Aorta (tissue), 5 donors: ENCODE measurements around the gene SUN1. TPM values are rescaled to one million over a fixed set of nuclear protein-coding genes. Genes with fewer than 3 reads are reported as not detected.
"Not testable (repeated sequence)": the region's sequence is repeated elsewhere in the genome, so short reads cannot be mapped to it uniquely, and the experiment has no call there.

ENCODE experiments used
- ATAC-seq: fragments of 200-7000 bp; cut with Tn5 transposase; one replicate; pipeline ENCODE4 v1.9.1; 2022; ENCODE audit warnings: moderate library complexity; ENCODE audit not compliant: low FRiP score
- DNase-seq, 2 donors: peaks; one replicate each; pipeline ENCODE4 v3.0.0-alpha.2; 2020
- H3K27ac ChIP-seq, 2 donors: one replicate each; pipeline ENCODE4 v1.5.1; 2013; ENCODE audit warnings: low read length in 2 of 2, mild to moderate bottlenecking in 2 of 2, moderate library complexity in 2 of 2, control low read depth in 1 of 2, inconsistent platforms in 1 of 2, low read depth in 1 of 2
- H3K27me3 ChIP-seq, 2 donors: one replicate each; pipeline ENCODE4 v1.6.1; 2013; ENCODE audit warnings: control low read depth in 1 of 2, low read length in 1 of 2, mild to moderate bottlenecking in 1 of 2, moderate library complexity in 1 of 2; ENCODE audit not compliant: insufficient read depth in 2 of 2, control insufficient read depth in 1 of 2
- H3K36me3 ChIP-seq, 2 donors: one replicate each; pipeline ENCODE4 v1.6.1; 2013; ENCODE audit warnings: control low read depth in 1 of 2, low read length in 1 of 2, mild to moderate bottlenecking in 1 of 2; ENCODE audit not compliant: insufficient read depth in 2 of 2, control insufficient read depth in 1 of 2
- H3K4me1 ChIP-seq, 2 donors: one replicate each; pipeline ENCODE4 v1.6.1; 2013; ENCODE audit warnings: low read length in 2 of 2, control low read depth in 1 of 2, mild to moderate bottlenecking in 1 of 2, moderate library complexity in 1 of 2; ENCODE audit not compliant: insufficient read depth in 2 of 2, control insufficient read depth in 1 of 2
- H3K4me3 ChIP-seq, 2 donors: one replicate each; pipeline ENCODE4 v1.5.1; 2013; ENCODE audit warnings: low read length in 2 of 2, control low read depth in 1 of 2, mild to moderate bottlenecking in 1 of 2
- H3K9me3 ChIP-seq: one replicate; pipeline ENCODE4 v1.6.1; 2013; ENCODE audit warnings: mild to moderate bottlenecking, low read length; ENCODE audit not compliant: control insufficient read depth
- WGBS, 2 donors: extraction: QIAGEN DNeasy Blood & Tissue Kit; methylation state at CpG; one replicate each; pipeline ENCODE4 v1.1.7; 2013; 5-methylcytosine and 5-hydroxymethylcytosine counted together
- intact Hi-C, 2 donors: fragments of 100-400 bp; cut with DNase I; formaldehyde crosslinking; loops; one replicate each; pipeline versions ENCODE4 v1.14.2 to v1.15.0; 2022
- polyA plus RNA-seq, 2 donors: library from polyadenylated mRNA; stranded (reverse); fragments of 200-250 nt; gene quantifications; one replicate each; pipeline ENCODE4 v1.2.3, GENCODE V29; 2013
- total RNA-seq, 2 donors: library from RNA; stranded (reverse); fragmentation: NEBNext Ultra II Directional; extraction: Animal tissue kit (Norgen Biotek cat#: 25700); gene quantifications; one replicate each; pipeline ENCODE4 v1.2.1, GENCODE V29; 2021
- donor health status: healthy with polysubstance abuse.
- donor health status: Bipolar disorder and iron deficiency.
- donor health status: DM: no; HTN: no; CAD: no.
- donor health status: DM: no; HTN: no; CAD: no.
- donor health status: DM: yes; HTN: yes; CAD: no.

SUN1 gene
- total and polyA plus RNA-seq, 4 donors = 36.3 to 236 (median 160) TPM

DNA sequence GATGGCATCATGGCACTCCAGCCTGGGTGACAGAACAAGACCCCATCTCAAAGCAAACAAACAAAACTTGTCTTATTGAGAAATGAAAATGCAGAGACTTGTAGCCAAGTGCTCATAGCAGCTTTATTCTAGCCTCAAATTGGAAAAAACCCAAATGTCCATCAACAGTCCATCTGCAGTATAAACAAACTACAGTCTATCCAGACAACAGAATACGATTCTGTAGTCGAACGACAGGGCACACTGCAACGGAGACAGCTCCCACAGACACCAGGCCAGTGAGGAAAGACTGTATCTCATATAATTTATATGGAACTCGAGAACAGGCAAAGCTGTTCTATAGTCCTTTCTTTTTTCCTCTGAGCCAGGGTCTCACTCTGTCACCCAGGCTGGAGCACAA is 40.8 kb upstream of the SUN1 start:
- intact Hi-C loops = no loop called here
- Histone ChIP-seq H3K27ac (no peak overlapping the region), H3K27me3 (no peaks in the 10 kb centered on the region), H3K4me1 (no peaks in the 10 kb centered on the region), H3K9me3 (no peaks in the 10 kb centered on the region), H3K4me3 (no peak overlapping the region), H3K36me3 (no peaks in the 10 kb centered on the region)
- no peak for DNase-seq
- WGBS, 2 donors = 65 to 73% methylated on average over 5 of the region's 5 CpGs
- no peak for ATAC-seq

- H3K4me1 ChIP-seq = no peaks in the 10 kb centered on the region
- ATAC-seq = no peak
- no peak for DNase-seq
- WGBS, 2 donors = 54 to 55% methylated on average over 5 of the region's 5 CpGs
- H3K27me3 ChIP-seq = no peaks in the 10 kb centered on the region
- no peaks in the 10 kb centered on the region for H3K36me3 ChIP-seq
- H3K9me3 ChIP-seq = no peaks in the 10 kb centered on the region
- intact Hi-C loops = no loop called here
- no peak overlapping the region for H3K4me3 ChIP-seq
- no peak overlapping the region for H3K27ac ChIP-seq
These were observed 38.1 kb upstream of the SUN1 start for GRCh38 chr7:794207-794606.

GRCh38 chr7:794671-795329 is 37.5 kb upstream of the SUN1 start:
- DNase-seq (no peak), ATAC-seq (no peak)
- H3K27me3 ChIP-seq = no peaks in the 10 kb centered on the region
- 92 to 95% methylated on average over 29 to 31 of the region's 31 CpGs for WGBS, 2 donors
- H3K36me3 ChIP-seq = no peaks in the 10 kb centered on the region
- H3K27ac ChIP-seq = no peak overlapping the region
- intact Hi-C loops = no loop called here
- H3K4me1 ChIP-seq = no peaks in the 10 kb centered on the region
- no peaks in the 10 kb centered on the region for H3K9me3 ChIP-seq
- H3K4me3 ChIP-seq = no peak overlapping the region

DNA sequence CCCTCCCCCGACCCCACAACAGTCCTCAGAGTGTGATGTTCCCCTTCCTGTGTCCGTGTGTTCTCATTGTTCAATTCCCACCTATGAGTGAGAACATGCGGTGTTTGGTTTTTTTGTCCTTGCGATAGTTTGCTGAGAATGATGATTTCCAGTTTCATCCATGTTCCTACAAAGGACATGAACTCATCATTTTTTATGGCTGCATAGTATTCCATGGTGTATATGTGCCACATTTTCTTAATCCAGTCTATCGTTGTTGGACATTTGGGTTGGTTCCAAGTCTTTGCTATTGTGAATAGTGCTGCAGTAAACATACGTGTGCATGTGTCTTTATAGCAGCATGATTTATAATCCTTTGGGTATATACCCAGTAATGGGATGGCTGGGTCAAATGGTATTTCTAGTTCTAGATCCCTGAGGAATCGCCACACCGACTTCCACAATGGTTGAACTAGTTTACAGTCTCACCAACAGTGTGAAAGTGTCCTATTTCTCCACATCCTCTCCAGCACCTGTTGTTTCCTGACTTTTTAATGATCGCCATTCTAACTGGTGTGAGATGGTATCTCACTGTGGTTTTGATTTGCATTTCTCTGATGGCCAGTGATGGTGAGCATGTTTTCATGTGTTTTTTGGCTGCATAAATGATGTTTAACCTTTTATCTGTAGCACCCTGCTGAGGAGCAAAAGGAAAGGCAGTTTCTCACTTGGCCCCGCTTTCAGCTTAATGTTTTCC is 35.7 kb upstream of the SUN1 start:
- H3K27ac ChIP-seq = peak overlapping the region; percentile 32 to 54
- H3K4me3 ChIP-seq, intact Hi-C loops, H3K9me3 ChIP-seq, H3K4me1 ChIP-seq, DNase-seq, H3K36me3 ChIP-seq, ATAC-seq, H3K27me3 ChIP-seq: not testable (repeated sequence)
- 54 to 69% methylated on average over 8 of the region's 10 CpGs for WGBS, 2 donors

- intact Hi-C loops = no loop called here
- peak overlapping the region in 1 of 2 donors; percentile 49 for H3K27ac ChIP-seq
- H3K36me3 ChIP-seq = no peaks in the 10 kb centered on the region
- H3K27me3 ChIP-seq = no peaks in the 10 kb centered on the region
- H3K9me3 ChIP-seq = no peaks in the 10 kb centered on the region
- peak in 1 of 2 donors; percentile 43 for DNase-seq
- 82 to 93% methylated on average over 12 of the region's 12 CpGs for WGBS, 2 donors
- H3K4me1 ChIP-seq = no peaks in the 10 kb centered on the region
- no peak for ATAC-seq
- H3K4me3 ChIP-seq = no peak overlapping the region
These were observed 33.3 kb upstream of the SUN1 start for GRCh38 chr7:798921-799470.

GRCh38 chr7:800692-801091 is 31.6 kb upstream of the SUN1 start:
- H3K27ac ChIP-seq = peak overlapping the region; percentile 40 to 65

GRCh38 chr7:801351-801750 is 30.9 kb upstream of the SUN1 start:
- H3K27me3 ChIP-seq, intact Hi-C loops, H3K4me1 ChIP-seq, H3K9me3 ChIP-seq, H3K4me3 ChIP-seq, ATAC-seq, H3K36me3 ChIP-seq: not testable (repeated sequence)
- WGBS, 2 donors = 36 to 41% methylated on average over 6 of the region's 6 CpGs
- peak overlapping the region; percentile 20 to 40 for H3K27ac ChIP-seq
- DNase-seq = peak in 1 of 2 donors; percentile 28

More at GRCh38 chr7:800692-801091, 31.6 kb upstream of the SUN1 start:
- intact Hi-C loops = no loop called here
- ATAC-seq (no peak), DNase-seq (no peak)
- Histone ChIP-seq H3K36me3 (no peaks in the 10 kb centered on the region), H3K4me1 (no peaks in the 10 kb centered on the region), H3K27me3 (no peaks in the 10 kb centered on the region), H3K9me3 (no peaks in the 10 kb centered on the region), H3K4me3 (no peak overlapping the region)
- WGBS, 2 donors = 9 to 12% methylated on average over 7 of the region's 7 CpGs

- H3K4me3 ChIP-seq = no peak overlapping the region
- 9 to 13% methylated on average over 19 of the region's 19 CpGs for WGBS, 2 donors
- intact Hi-C loops = no loop called here
- H3K36me3 ChIP-seq = no peaks in the 10 kb centered on the region
- no peaks in the 10 kb centered on the region for H3K27me3 ChIP-seq
- no peaks in the 10 kb centered on the region for H3K4me1 ChIP-seq
- DNase-seq (peak; percentile 82 to 90), ATAC-seq (peak; percentile 69)
- H3K9me3 ChIP-seq = no peaks in the 10 kb centered on the region
- H3K27ac ChIP-seq = peak overlapping the region; percentile 38 to 49
These were observed 30.3 kb upstream of the SUN1 start for GRCh38 chr7:801940-802381.
